SK-N-SH treated with all-trans-retinoic acid at 6 μM for 48 hours (cell line): Measurements from ENCODE around the gene GTF2F2.

Experiments used
- ATAC-seq: fragments of 200-7000 bp; cut with Tn5 transposase; 3 replicates; pipeline ENCODE4 v1.9.1; 2020; ENCODE audit warnings: mild to moderate bottlenecking, moderate library complexity
- ARNTL ChIP-seq: fragments of 450-650 bp; formaldehyde crosslinking; IDR thresholded peaks from 2 replicates; pipeline ENCODE4 v1.5.0; 2020; ENCODE audit warnings: low read depth, mild to moderate bottlenecking, moderate library complexity, borderline replicate concordance
- CREB5 ChIP-seq: fragments of 250-450 bp; sonication (Bioruptor Pico); IDR thresholded peaks from 2 replicates; pipeline ENCODE4 v1.5.1; 2020; ENCODE audit warnings: low read depth, mild to moderate bottlenecking, moderate library complexity
- CSDC2 ChIP-seq: fragments of 250-450 bp; sonication (Bioruptor Pico); IDR thresholded peaks from 2 replicates; pipeline ENCODE4 v1.5.0; 2020; ENCODE audit warnings: mild to moderate bottlenecking, moderate library complexity
- CSRNP3 ChIP-seq: fragments of 250-450 bp; sonication (Bioruptor Pico); IDR thresholded peaks from 2 replicates; pipeline ENCODE4 v1.5.1; 2021; ENCODE audit warnings: mild to moderate bottlenecking, moderate library complexity
- GLIS3 ChIP-seq: fragments of 250-450 bp; sonication (Bioruptor Pico); IDR thresholded peaks from 2 replicates; pipeline ENCODE4 v1.5.0; 2020; ENCODE audit warnings: mild to moderate bottlenecking, moderate library complexity
- OSR1 ChIP-seq: fragments of 250-450 bp; sonication (Bioruptor Pico); IDR thresholded peaks from 2 replicates; pipeline ENCODE4 v1.8.0; 2022; ENCODE audit warnings: moderate library complexity, mild to moderate bottlenecking, inconsistent platforms
- POU6F1 ChIP-seq: fragments of 250-450 bp; sonication (Bioruptor Pico); IDR thresholded peaks from 2 replicates; pipeline ENCODE4 v1.8.0; 2021; ENCODE audit warnings: low read depth, mild to moderate bottlenecking, moderate library complexity, borderline replicate concordance
- SNAI2 ChIP-seq: fragments of 250-450 bp; sonication (Bioruptor Pico); IDR thresholded peaks from 2 replicates; pipeline ENCODE4 v1.5.0; 2020; ENCODE audit warnings: mild to moderate bottlenecking, moderate library complexity
- TCF4 ChIP-seq: fragments of 250-450 bp; sonication (Bioruptor Pico); IDR thresholded peaks from 2 replicates; pipeline ENCODE4 v1.8.0; 2021; ENCODE audit warnings: mild to moderate bottlenecking, moderate library complexity, borderline replicate concordance
- TSHZ2 ChIP-seq: fragments of 250-450 bp; sonication (Bioruptor Pico); IDR thresholded peaks from 2 replicates; pipeline ENCODE4 v1.5.0; 2020; ENCODE audit warnings: mild to moderate bottlenecking, moderate library complexity
- ZC3H10 ChIP-seq: fragments of 250-450 bp; sonication (Bioruptor Pico); IDR thresholded peaks from 2 replicates; pipeline ENCODE4 v1.5.1; 2021; ENCODE audit warnings: mild to moderate bottlenecking, moderate library complexity
- ZFP3 ChIP-seq: fragments of 250-450 bp; sonication (Bioruptor Pico); IDR thresholded peaks from 2 replicates; pipeline ENCODE4 v1.5.0; 2020; ENCODE audit warnings: mild to moderate bottlenecking, moderate library complexity
- ZFP30 ChIP-seq: fragments of 450-650 bp; formaldehyde crosslinking; IDR thresholded peaks from 2 replicates; pipeline ENCODE4 v1.5.0; 2022; ENCODE audit warnings: mild to moderate bottlenecking, moderate library complexity
- ZNF70 ChIP-seq: fragments of 450-650 bp; formaldehyde crosslinking; IDR thresholded peaks from 2 replicates; pipeline ENCODE4 v1.5.0; 2020; ENCODE audit warnings: mild to moderate bottlenecking, moderate library complexity
- ZNF8 ChIP-seq: fragments of 450-650 bp; formaldehyde crosslinking; IDR thresholded peaks from 2 replicates; pipeline ENCODE4 v1.5.0; 2020; ENCODE audit warnings: mild to moderate bottlenecking, moderate library complexity

The GTF2F2 gene

GRCh38 chr13:45167611-45168554 is 47.6 kb downstream of the GTF2F2 start:
- TF ChIP-seq ZFP3 (CRISPR knock-in tag) (no peak), OSR1 (CRISPR knock-in tag) (no peak), ZNF8 (no peak), CSRNP3 (CRISPR knock-in tag) (no peak), ARNTL (CRISPR knock-in tag) (no peak), POU6F1 (no peak), ZNF70 (CRISPR knock-in tag) (no peak), GLIS3 (CRISPR knock-in tag) (no peak), ZFP30 (CRISPR knock-in tag) (no peak), CREB5 (CRISPR knock-in tag) (no peak), CSDC2 (CRISPR knock-in tag) (no peak), ZC3H10 (CRISPR knock-in tag) (no peak), TCF4 (CRISPR knock-in tag) (no peak), TSHZ2 (CRISPR knock-in tag) (no peak), SNAI2 (CRISPR knock-in tag) (no peak)
- no peak for ATAC-seq

- TF ChIP-seq TSHZ2 (CRISPR knock-in tag): no peak
- TF ChIP-seq POU6F1: no peak
- ATAC-seq: no peak
These were observed 48.2 kb downstream of the GTF2F2 start for GRCh38 chr13:45168555-45168930.

GRCh38 chr13:45174478-45174877 is 54.2 kb downstream of the GTF2F2 start:
- TF ChIP-seq ZNF8: no peak
- TF ChIP-seq, all 23 proteins: peak for 0
- no peak for ATAC-seq
